B cell (primary cell): Measurements from ENCODE around the gene SGPP2.

Source experiments
- EZH2 ChIP-seq: IDR thresholded peaks from 2 replicates; pipeline ENCODE4 v1.6.1; 2012; ENCODE audit warnings: borderline replicate concordance, low read depth, mild to moderate bottlenecking, moderate library complexity, low read length; ENCODE audit not compliant: insufficient read depth, poor library complexity, severe bottlenecking
- TF ChIP-seq, protein P1 (sequence below): fragments of 200-600 bp; IDR thresholded peaks from one replicate; pipeline ENCODE4 v1.8.0; 2022; ENCODE audit warnings: antibody characterized with exemption, mild to moderate bottlenecking

- TF ChIP-seq, protein P1, sequence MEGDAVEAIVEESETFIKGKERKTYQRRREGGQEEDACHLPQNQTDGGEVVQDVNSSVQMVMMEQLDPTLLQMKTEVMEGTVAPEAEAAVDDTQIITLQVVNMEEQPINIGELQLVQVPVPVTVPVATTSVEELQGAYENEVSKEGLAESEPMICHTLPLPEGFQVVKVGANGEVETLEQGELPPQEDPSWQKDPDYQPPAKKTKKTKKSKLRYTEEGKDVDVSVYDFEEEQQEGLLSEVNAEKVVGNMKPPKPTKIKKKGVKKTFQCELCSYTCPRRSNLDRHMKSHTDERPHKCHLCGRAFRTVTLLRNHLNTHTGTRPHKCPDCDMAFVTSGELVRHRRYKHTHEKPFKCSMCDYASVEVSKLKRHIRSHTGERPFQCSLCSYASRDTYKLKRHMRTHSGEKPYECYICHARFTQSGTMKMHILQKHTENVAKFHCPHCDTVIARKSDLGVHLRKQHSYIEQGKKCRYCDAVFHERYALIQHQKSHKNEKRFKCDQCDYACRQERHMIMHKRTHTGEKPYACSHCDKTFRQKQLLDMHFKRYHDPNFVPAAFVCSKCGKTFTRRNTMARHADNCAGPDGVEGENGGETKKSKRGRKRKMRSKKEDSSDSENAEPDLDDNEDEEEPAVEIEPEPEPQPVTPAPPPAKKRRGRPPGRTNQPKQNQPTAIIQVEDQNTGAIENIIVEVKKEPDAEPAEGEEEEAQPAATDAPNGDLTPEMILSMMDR = no peak
- TF ChIP-seq EZH2 = no peak
Measured at GRCh38 chr2:222518570-222519381, 94.4 kb downstream of the SGPP2 start.
